Endothelial cell (in vitro differentiated cells): ENCODE measurements around the gene MAML3. TPM values are rescaled to one million over a fixed set of nuclear protein-coding genes. Genes with fewer than 3 reads are reported as not detected.

Experiments
- DNase-seq: peaks from one replicate; pipeline ENCODE4 v3.0.0; 2021; ENCODE audit warnings: low spot score
- H3K27ac Mint-ChIP-seq: one replicate; pipeline ENCODE4 v1.8.0; 2021; ENCODE audit warnings: mixed read lengths, inconsistent platforms; ENCODE audit not compliant: unreplicated experiment
- H3K27me3 Mint-ChIP-seq: one replicate; pipeline ENCODE4 v1.8.0; 2021; ENCODE audit warnings: mild to moderate bottlenecking, moderate library complexity, mixed read lengths, inconsistent platforms; ENCODE audit not compliant: unreplicated experiment
- H3K36me3 Mint-ChIP-seq: one replicate; pipeline ENCODE4 v1.8.0; 2021; ENCODE audit warnings: mild to moderate bottlenecking, low read depth, mixed read lengths, inconsistent platforms; ENCODE audit not compliant: unreplicated experiment
- H3K4me1 Mint-ChIP-seq: one replicate; pipeline ENCODE4 v1.8.0; 2021; ENCODE audit warnings: mild to moderate bottlenecking, mixed read lengths, inconsistent platforms; ENCODE audit not compliant: unreplicated experiment
- H3K4me3 Mint-ChIP-seq: one replicate; pipeline ENCODE4 v1.8.0; 2021; ENCODE audit warnings: mild to moderate bottlenecking, mixed read lengths, inconsistent platforms; ENCODE audit not compliant: unreplicated experiment
- H3K9me3 Mint-ChIP-seq: one replicate; pipeline ENCODE4 v1.8.0; 2021; ENCODE audit warnings: mixed read lengths, inconsistent platforms; ENCODE audit not compliant: unreplicated experiment
- total RNA-seq: library from RNA; stranded (reverse); fragmentation: NEBNext Ultra II Directional; extraction: Animal tissue kit (Norgen Biotek cat#: 25700); gene quantifications from one replicate; pipeline ENCODE4 v1.2.1, GENCODE V29; 2021; ENCODE audit not compliant: unreplicated experiment
- TF ChIP-seq, protein P1 (sequence below): fragments of 200-600 bp; sonication (generic); IDR thresholded peaks from one replicate; pipeline ENCODE4 v1.5.0; 2021; ENCODE audit warnings: antibody characterized with exemption; ENCODE audit not compliant: unreplicated experiment

MAML3 gene
- total RNA-seq, 1 donor from 2014 or later = 31.0 TPM

- Mint-ChIP-seq H3K36me3 (no peaks in the 10 kb centered on the region), H3K27ac (peak overlapping the region; percentile 39), H3K4me1 (peaks cover 35% of the 10 kb centered on the region), H3K4me3 (no peak overlapping the region), H3K27me3 (peaks cover 13% of the 10 kb centered on the region), H3K9me3 (no peaks in the 10 kb centered on the region)
- TF ChIP-seq, protein P1, sequence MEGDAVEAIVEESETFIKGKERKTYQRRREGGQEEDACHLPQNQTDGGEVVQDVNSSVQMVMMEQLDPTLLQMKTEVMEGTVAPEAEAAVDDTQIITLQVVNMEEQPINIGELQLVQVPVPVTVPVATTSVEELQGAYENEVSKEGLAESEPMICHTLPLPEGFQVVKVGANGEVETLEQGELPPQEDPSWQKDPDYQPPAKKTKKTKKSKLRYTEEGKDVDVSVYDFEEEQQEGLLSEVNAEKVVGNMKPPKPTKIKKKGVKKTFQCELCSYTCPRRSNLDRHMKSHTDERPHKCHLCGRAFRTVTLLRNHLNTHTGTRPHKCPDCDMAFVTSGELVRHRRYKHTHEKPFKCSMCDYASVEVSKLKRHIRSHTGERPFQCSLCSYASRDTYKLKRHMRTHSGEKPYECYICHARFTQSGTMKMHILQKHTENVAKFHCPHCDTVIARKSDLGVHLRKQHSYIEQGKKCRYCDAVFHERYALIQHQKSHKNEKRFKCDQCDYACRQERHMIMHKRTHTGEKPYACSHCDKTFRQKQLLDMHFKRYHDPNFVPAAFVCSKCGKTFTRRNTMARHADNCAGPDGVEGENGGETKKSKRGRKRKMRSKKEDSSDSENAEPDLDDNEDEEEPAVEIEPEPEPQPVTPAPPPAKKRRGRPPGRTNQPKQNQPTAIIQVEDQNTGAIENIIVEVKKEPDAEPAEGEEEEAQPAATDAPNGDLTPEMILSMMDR = no peak
- no peak for DNase-seq
Measured at GRCh38 chr4:139847602-139848001, 306.4 kb downstream of the MAML3 start.

DNA sequence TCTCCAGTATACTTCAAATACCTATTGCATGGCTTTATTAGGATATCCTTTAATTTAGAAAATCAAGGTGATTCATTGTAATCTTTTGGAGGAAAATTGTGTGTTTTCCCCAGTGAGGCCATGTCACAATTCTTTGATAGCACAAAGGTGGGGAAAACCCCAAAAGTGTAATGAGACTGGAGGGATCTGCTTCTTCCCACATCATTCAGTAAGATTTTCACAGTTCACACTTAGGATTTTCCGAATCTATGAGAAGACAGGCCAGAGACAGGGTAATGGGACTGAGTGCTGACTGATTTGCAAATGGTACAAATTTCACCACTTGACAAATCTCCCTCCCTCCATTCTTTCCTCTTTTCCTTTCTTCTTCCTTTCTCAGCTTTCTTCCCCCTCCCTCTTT, 307.2 kb downstream of the MAML3 start:
- H3K4me3 Mint-ChIP-seq = no peak overlapping the region
- H3K27ac Mint-ChIP-seq = no peak overlapping the region
- no peak for DNase-seq
- peaks cover 13% of the 10 kb centered on the region for H3K27me3 Mint-ChIP-seq
- no peaks in the 10 kb centered on the region for H3K36me3 Mint-ChIP-seq
- H3K4me1 Mint-ChIP-seq = peaks cover 38% of the 10 kb centered on the region
- TF ChIP-seq, protein P1 = no peak
- no peaks in the 10 kb centered on the region for H3K9me3 Mint-ChIP-seq

DNA sequence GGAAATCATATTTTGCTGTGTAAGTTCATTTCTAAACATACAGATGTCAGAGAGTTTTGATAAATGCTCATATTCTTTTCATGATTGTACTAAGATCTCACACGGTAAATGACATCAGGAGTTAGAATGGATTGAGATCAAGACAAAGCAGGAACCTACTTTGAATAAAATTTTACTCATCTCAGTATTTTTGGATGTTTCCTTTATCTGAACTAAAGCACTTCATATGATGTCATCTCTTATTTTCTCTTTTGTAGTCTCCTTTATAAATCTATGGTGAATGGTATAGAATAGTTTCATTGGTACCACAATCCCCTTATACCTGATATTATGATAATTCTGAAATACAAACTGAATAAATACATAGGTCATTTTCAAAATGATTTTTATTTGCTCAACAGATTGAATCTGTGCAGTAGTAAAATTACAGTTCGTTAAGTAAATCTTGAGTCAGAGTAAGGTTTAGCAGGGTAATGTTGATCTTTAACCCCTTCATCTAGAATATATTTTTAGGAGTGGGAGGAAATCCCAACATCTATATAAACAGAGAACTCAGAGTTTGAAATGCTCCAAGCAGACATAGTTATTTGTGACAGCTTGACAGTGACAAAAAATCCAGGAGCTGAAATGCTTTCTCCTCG, 308.4 kb downstream of the MAML3 start:
- TF ChIP-seq, protein P1 = no peak
- Mint-ChIP-seq H3K9me3 (no peaks in the 10 kb centered on the region), H3K4me3 (no peak overlapping the region), H3K27me3 (peaks cover 12% of the 10 kb centered on the region), H3K4me1 (peaks cover 48% of the 10 kb centered on the region), H3K36me3 (no peaks in the 10 kb centered on the region), H3K27ac (no peak overlapping the region)
- no peak for DNase-seq

DNA sequence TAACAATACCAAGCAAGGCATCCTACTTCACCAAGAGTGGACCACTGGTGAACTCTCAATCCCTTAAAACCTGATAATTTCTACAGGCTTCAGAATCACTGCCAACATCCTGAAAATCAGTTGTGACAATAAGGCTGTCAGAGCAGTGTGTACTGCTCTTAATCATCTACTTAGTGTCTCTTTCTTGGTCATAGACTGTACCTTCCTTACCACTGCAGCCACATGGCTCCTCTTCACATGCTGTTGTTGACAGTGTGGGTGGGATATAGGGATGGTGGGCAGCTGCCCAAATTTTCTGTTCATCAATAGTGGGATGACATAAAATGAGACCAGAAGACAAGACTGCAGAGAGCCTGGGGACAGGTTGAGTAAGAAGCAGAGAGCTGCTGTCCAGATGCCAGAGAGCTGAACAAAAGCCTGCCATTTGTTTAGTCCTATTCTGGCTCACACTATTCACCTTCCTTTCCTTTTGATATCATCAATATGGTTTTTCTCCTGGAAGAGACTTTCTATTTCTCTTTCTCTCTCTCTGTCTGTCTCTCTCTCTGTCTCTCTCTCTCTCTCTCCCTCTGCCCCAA, 309.4 kb downstream of the MAML3 start:
- TF ChIP-seq, protein P1 = no peak
- no peak overlapping the region for H3K4me3 Mint-ChIP-seq
- peaks cover 51% of the 10 kb centered on the region for H3K4me1 Mint-ChIP-seq
- H3K27me3 Mint-ChIP-seq = peaks cover 16% of the 10 kb centered on the region
- H3K9me3 Mint-ChIP-seq = no peaks in the 10 kb centered on the region
- H3K36me3 Mint-ChIP-seq = no peaks in the 10 kb centered on the region
- no peak overlapping the region for H3K27ac Mint-ChIP-seq
- no peak for DNase-seq

GRCh38 chr4:139844057-139844456, 309.9 kb downstream of the MAML3 start:
- no peak overlapping the region for H3K4me3 Mint-ChIP-seq
- H3K27ac Mint-ChIP-seq = no peak overlapping the region

More at GRCh38 chr4:139844057-139844456, 309.9 kb downstream of the MAML3 start:
- Mint-ChIP-seq H3K4me1 (peaks cover 48% of the 10 kb centered on the region), H3K27me3 (peaks cover 16% of the 10 kb centered on the region), H3K36me3 (no peaks in the 10 kb centered on the region), H3K9me3 (no peaks in the 10 kb centered on the region)
- no peak for DNase-seq
- TF ChIP-seq, protein P1 = no peak
